Measurements from ENCODE around the gene TMPRSS11A.

GRCh38 chr4:67886281-67886680 lies 77.0 kb downstream of the TMPRSS11A start:
- TF ChIP-seq CTCF (IDR thresholded peaks at IDR 0.05): no peak
- TF ChIP-seq POLR2AphosphoS5 (IDR thresholded peaks at IDR 0.05): no peak
